Duodenal mucosa (tissue), 2 donors: ENCODE data around the gene SLC8B1.

Experiments used
- H3K27ac ChIP-seq: one replicate; pipeline ENCODE4 v1.7.0; 2013; ENCODE audit warnings: low read depth, low read length
- H3K27me3 ChIP-seq, 2 donors: one replicate each; pipeline ENCODE4 v1.7.0; 2013; ENCODE audit warnings: low read length in 2 of 2, control low read depth in 1 of 2; ENCODE audit not compliant: insufficient read depth in 2 of 2, control insufficient read depth in 1 of 2
- H3K36me3 ChIP-seq, 2 donors: one replicate each; pipeline ENCODE4 v1.7.0; 2013; ENCODE audit warnings: low read length in 2 of 2, control low read depth in 1 of 2; ENCODE audit not compliant: insufficient read depth in 2 of 2, control insufficient read depth in 1 of 2
- H3K4me1 ChIP-seq, 2 donors: one replicate each; pipeline ENCODE4 v1.7.0; 2013; ENCODE audit warnings: low read length in 2 of 2, control low read depth in 1 of 2; ENCODE audit not compliant: insufficient read depth in 2 of 2, control insufficient read depth in 1 of 2
- H3K4me3 ChIP-seq, 2 donors: one replicate each; pipeline ENCODE4 v1.7.0; 2013; ENCODE audit warnings: low read length in 2 of 2, low read depth in 1 of 2
- H3K9ac ChIP-seq, 2 donors: one replicate each; pipeline ENCODE4 v1.7.0; 2013; ENCODE audit warnings: low read length in 2 of 2, low read depth in 1 of 2
- H3K9me3 ChIP-seq, 2 donors: one replicate each; pipeline ENCODE4 v1.7.0; 2013; ENCODE audit warnings: low read length in 2 of 2, control low read depth in 1 of 2; ENCODE audit not compliant: control insufficient read depth in 1 of 2

SLC8B1 gene

DNA sequence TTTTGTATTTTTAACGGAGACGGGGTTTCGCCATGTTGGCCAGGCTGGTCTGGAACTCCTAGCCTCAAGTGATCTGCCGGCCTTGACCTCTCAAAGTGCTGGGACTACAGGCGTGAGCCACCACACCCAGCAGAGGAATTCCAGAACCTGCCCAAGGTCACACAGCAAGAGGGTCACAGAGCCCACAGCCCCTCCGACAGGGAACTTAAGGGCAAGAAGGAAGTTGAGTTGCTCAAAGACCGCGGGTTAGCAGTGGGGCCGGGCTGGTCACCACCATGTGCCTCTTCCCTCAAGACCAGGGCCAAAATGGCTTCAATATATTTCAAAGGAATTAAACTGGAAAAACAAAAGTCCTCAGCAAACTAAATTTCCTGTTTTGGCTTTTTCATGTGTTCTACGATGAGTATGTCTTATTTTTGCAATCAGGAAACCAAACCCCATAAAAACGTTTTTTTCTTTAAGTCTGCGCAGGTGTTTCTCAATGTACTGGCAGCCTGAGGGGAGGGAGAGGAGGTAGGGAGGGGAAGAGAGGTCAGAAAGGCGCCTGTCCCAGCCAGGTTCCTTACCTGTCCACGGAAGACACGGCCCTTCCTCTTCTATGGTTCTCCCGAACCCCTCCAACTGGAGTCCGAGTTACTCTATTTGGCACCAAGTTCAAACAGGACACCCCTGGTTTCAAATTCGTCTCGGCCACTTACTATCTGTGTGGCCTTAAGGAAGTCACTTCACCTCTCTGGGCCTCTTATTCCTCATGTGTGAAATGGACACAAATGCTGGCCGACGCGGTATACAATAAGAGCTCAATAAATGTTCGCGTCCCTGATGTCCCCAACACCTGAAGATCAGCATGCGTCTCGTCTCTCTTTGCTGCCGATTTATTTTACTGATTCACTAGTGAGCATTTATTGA is 778 bp downstream of the SLC8B1 start:
- Histone ChIP-seq H3K4me3 (peak overlapping the region; percentile 93 to 95), H3K27ac (no peak overlapping the region), H3K9me3 (no peaks in the 10 kb centered on the region), H3K36me3 (peaks cover 3 to 25% of the 10 kb centered on the region in 2 donors), H3K27me3 (no peaks in the 10 kb centered on the region), H3K4me1 (peaks cover 5 to 19% of the 10 kb centered on the region in 2 donors), H3K9ac (peak overlapping the region; percentile 63 to 66)

DNA sequence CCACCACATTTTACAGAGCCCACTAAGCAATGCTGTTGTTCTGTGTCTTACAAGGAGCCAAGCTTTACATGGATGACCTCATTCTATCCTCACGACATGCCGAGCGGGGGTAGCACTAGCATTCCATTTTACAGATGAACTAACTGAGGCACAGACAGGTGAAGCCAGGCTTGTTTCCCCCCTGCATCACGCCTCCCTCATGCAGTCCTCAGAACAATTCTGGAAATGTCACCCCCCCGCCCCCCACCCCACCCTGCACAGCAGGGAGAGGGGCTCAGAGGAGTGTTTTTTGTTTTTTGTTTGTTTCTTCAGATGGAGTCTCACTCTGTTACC is 1.5 kb downstream of the SLC8B1 start:
- Histone ChIP-seq H3K36me3 (peaks cover 6 to 25% of the 10 kb centered on the region in 2 donors), H3K9ac (no peak overlapping the region), H3K27ac (no peak overlapping the region), H3K4me1 (peaks cover 5 to 19% of the 10 kb centered on the region in 2 donors), H3K27me3 (no peaks in the 10 kb centered on the region), H3K4me3 (peak overlapping the region; percentile 42 to 93), H3K9me3 (no peaks in the 10 kb centered on the region)

DNA sequence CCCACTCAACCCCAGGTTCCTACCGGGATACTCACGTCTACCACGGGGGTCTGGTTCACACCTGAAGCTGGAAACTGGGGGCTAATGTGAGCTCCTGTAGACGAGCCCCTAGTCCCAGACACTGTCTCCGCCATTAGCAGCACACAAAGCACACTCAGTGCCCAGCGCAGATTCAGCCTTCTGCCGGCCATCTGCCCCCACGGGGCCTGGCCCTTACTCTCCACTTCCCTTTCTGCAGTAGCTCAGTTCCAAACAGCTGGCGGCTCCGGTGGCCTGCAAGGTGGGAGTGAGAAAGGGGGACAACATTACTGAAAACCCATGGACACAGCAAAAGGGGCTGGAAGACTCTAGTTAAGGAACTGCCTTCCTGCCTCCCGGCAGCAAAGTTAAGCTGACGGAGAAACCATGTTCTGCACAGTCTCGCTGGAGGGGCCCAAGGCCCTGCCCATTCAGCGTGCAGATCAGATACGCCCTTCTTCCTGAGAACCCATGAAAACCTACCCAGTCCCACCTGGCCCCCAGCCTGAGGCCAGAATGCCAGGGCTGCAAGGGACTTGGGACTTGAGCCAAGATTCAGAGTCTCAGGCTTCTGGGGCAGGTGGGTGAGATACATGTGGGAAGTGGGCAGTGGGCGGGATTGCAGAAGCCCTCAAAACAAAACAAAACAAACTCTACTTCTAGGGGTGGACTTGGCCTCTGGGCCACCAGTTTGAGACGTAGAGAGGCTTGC is 2.1 kb downstream of the SLC8B1 start:
- H3K36me3 ChIP-seq: peaks cover 6 to 25% of the 10 kb centered on the region in 2 donors
- H3K4me3 ChIP-seq: peak overlapping the region; percentile 42 to 93
- H3K27me3 ChIP-seq: no peaks in the 10 kb centered on the region
- H3K9me3 ChIP-seq: no peaks in the 10 kb centered on the region
- H3K27ac ChIP-seq: no peak overlapping the region
- peaks cover 5 to 19% of the 10 kb centered on the region in 2 donors for H3K4me1 ChIP-seq
- no peak overlapping the region for H3K9ac ChIP-seq

DNA sequence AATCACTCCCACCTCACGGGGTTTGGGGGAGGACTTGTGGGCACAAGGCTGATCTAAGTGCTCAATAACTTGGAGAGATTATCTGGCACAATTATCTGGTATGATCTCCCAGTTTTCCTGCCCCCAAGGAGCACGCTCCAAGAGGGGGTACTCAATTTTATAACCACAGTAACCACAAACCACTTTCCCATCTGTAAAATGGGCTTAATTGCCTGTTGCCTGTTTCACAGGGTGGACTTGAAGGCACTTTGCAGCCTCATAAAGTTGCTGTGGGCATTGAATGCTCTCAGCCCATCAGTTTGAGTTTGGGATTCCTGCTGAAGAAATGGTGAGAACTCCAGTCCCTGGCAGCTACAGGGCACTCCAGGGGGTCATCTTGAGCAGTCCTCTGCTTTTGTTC is 4.4 kb downstream of the SLC8B1 start:
- peaks cover 6 to 25% of the 10 kb centered on the region in 2 donors for H3K36me3 ChIP-seq
- H3K9ac ChIP-seq: no peak overlapping the region
- H3K27me3 ChIP-seq: no peaks in the 10 kb centered on the region
- H3K27ac ChIP-seq: no peak overlapping the region
- H3K9me3 ChIP-seq: no peaks in the 10 kb centered on the region
- no peak overlapping the region for H3K4me3 ChIP-seq
- H3K4me1 ChIP-seq: peaks cover 5 to 18% of the 10 kb centered on the region in 2 donors

DNA sequence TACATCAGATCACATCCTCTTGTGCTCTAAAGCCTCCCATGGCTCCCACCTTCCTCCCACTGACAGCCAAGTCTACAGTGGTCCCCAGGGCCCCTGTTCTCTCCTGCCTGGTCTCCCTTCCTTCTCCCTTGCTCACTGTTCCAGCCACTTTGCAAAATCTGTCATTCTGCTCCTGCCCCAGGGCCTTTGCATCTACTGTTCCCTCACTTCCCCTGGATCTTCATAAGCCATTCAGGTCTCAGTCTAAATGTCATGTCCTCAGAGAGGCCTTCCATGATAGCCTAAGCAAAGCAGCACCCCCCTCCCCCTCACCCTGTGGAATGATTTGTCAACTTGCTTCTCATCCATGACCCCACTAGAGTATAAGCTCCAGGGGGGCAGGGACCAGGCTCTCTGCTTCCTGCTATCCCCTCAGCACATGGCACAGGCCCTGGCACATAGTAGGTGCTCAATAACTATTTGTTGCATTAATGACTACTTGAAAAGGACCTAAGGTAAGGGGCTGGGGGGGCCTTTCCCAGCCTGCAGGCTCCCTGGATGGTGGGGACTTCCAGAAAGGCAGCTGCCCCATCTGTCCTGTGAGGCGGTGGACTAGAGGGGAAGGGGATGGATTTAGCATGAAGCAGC is 5.0 kb downstream of the SLC8B1 start:
- Histone ChIP-seq H3K27me3 (no peaks in the 10 kb centered on the region), H3K9ac (no peak overlapping the region), H3K4me3 (no peak overlapping the region), H3K27ac (no peak overlapping the region), H3K9me3 (no peaks in the 10 kb centered on the region), H3K36me3 (peaks cover 6 to 25% of the 10 kb centered on the region in 2 donors), H3K4me1 (peaks cover 5 to 13% of the 10 kb centered on the region in 2 donors)

DNA sequence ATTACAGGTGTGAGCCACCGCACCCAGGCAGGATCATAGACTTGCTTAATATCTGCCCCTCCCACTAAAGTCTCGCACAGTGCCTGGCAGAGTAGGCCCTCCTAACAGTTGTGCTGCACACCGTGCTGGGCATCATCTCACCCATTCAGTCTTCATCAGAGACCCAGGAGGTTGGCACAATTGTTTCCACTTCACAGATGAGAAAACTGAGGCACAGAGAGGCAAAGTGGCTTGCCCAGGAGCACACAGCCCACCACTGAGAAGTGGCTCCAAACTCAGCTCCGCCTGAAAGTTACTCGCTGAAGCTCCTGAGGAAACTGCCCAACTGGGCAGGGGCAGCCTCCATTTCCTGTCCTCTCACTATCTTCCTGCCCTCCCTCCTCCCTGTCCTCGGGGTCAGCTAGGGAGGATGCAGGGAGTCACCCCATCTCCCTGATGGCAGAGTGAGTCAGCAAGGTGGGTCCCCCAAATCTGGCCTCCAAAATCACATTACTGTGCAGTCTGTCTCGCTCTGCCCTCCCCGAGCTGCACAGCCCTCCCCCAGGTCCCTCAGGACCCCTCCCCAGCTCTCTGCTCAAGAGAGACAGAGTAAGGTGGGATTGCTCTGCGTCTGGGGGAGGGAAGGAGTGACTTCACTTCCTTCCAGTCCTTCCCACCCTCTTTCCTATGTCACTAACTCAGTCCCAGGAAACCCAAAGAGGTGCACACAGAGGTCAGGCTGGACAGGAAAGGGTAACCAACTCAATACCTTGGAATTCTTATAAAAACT is 5.7 kb downstream of the SLC8B1 start:
- H3K27ac ChIP-seq: no peak overlapping the region

DNA sequence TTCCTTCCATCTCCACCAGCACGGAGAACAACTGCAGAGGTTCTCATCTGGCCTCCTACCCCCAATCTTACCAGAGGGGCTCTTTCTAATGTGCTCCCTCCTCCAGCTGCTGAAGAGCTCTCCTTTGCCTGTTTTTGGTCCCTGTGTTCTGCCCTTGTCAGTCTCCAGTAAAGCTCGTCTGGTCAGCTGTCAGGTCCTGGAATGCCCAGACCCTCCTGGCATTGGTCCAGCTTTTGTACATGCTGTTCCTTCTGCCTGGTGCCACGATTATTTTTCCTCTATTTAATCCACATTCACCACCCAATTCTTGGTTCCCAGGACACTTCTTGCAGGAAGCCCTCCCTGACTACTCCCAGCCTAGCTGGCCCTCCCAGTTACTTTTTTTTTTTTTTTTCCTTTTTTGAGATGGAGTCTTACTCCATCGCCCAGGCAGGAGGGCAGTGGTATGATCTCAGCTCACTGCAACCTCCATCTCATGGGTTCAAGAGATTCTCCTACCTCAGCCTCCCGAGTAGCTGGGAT is 6.5 kb downstream of the SLC8B1 start:
- H3K9ac ChIP-seq: no peak overlapping the region
- no peak overlapping the region for H3K4me3 ChIP-seq
- H3K4me1 ChIP-seq: peaks cover 5 to 8% of the 10 kb centered on the region in 2 donors
- no peaks in the 10 kb centered on the region for H3K27me3 ChIP-seq
- no peaks in the 10 kb centered on the region for H3K9me3 ChIP-seq
- peaks cover 6 to 25% of the 10 kb centered on the region in 2 donors for H3K36me3 ChIP-seq
- H3K27ac ChIP-seq: no peak overlapping the region

More for the DNA sequence above, 5.7 kb downstream of the SLC8B1 start:
- Histone ChIP-seq H3K4me3 (no peak overlapping the region), H3K9me3 (no peaks in the 10 kb centered on the region), H3K36me3 (peaks cover 6 to 25% of the 10 kb centered on the region in 2 donors), H3K4me1 (peaks cover 5 to 13% of the 10 kb centered on the region in 2 donors), H3K27me3 (no peaks in the 10 kb centered on the region), H3K9ac (no peak overlapping the region)

DNA sequence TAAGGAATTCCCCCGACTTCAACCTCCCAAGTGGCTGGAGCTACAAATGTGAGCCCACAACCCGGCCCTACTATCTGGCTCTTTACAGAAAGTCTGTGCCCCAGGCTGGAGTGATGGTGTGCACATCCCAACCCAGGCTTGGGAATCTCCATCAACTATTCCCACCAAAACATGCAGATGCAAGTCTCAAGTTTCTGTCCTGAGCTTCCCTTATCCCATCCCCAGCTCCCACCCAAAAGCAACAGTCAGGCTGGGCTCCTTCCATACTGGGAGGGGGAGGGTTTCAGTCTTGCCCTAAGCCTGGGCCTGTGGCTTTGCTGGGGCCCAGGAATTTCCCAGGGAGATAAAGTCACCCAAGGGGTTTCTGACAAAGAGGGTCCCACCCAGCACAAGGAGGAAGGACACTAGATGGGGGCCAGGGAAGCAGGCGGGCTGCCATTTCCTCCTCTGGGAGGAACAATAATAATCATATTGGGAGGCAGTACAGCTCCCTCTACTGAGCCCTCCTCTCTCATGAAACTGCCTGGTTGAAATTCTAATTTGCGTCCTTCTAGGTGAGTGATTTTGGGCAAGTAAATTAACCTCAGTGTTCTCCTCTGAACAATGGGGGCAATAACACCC is 8.0 kb downstream of the SLC8B1 start:
- H3K9ac ChIP-seq: no peak overlapping the region

DNA sequence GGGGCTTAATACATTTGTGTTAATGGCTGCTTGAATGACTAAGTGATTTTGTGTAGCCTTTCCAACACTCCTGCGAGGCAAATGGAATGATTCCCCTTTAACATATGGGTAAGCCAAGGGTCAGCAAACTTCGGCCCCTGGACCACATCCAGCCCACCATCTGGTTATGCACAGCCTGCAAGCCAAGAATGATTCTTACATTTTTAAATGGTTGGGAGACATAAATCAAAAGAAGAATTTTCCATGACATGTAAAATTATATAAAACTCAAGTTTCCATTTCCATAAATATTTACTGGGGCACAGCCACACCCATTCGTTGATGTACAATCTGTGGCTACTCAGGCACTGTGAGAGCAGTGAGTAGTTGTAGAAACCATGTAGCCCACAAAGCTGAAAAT is 9.0 kb downstream of the SLC8B1 start:
- H3K36me3 ChIP-seq: peaks cover 11 to 19% of the 10 kb centered on the region in 2 donors
- H3K27me3 ChIP-seq: no peaks in the 10 kb centered on the region
- no peak overlapping the region for H3K27ac ChIP-seq
- no peak overlapping the region for H3K9ac ChIP-seq
- no peak overlapping the region for H3K4me3 ChIP-seq
- no peaks in the 10 kb centered on the region for H3K9me3 ChIP-seq
- H3K4me1 ChIP-seq: no peaks in the 10 kb centered on the region

More for the DNA sequence above, 8.0 kb downstream of the SLC8B1 start:
- no peak overlapping the region for H3K27ac ChIP-seq
- no peaks in the 10 kb centered on the region for H3K27me3 ChIP-seq
- no peak overlapping the region for H3K4me3 ChIP-seq
- H3K4me1 ChIP-seq: no peaks in the 10 kb centered on the region
- H3K9me3 ChIP-seq: no peaks in the 10 kb centered on the region
- peaks cover 6 to 22% of the 10 kb centered on the region in 2 donors for H3K36me3 ChIP-seq
